ENCODE results near the gene PROC.

PROC gene

DNA sequence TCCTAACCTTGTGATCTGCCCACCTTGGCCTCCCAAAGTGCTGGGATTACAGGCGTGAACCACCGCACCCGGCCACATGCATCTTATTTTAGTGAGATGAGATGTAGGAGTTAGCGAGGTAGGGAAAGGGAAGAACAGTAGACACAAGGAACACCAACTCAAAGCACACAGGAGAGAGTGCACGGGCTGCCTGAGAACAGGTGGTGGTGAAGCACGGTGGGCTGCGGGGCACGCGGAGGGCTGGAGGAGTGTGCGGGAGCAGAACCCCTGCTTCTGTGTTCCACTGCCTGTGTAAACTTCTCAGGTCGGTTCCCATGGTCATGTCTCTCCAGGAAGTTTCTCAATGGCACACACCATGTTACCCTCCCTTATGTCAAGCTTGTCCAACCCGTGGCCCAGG, 38.7 kb downstream of the PROC start:
- no peak for DNase-seq (ENCODE audit: low read depth in 2 of 2)

DNA sequence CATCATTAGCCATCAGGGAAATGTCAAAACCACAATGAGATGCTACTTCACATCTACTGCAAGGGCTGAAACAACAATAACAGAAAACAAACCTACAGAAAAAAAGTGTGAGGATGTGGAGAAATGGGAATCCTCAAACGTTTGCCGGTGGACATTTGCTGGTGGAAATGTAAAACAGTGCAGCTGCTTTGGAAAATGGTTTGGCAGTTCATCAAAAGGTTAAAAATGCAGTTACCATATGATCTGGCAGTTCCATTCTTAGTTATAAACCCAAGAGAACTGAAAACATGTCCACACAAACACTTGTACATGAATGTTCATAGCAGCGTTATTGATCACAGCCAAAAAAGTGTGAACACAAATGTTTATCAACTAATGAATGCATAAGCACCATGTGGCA, 44.2 kb downstream of the PROC start:
- no peak for DNase-seq (ENCODE audit: low read depth in 2 of 2)

DNA sequence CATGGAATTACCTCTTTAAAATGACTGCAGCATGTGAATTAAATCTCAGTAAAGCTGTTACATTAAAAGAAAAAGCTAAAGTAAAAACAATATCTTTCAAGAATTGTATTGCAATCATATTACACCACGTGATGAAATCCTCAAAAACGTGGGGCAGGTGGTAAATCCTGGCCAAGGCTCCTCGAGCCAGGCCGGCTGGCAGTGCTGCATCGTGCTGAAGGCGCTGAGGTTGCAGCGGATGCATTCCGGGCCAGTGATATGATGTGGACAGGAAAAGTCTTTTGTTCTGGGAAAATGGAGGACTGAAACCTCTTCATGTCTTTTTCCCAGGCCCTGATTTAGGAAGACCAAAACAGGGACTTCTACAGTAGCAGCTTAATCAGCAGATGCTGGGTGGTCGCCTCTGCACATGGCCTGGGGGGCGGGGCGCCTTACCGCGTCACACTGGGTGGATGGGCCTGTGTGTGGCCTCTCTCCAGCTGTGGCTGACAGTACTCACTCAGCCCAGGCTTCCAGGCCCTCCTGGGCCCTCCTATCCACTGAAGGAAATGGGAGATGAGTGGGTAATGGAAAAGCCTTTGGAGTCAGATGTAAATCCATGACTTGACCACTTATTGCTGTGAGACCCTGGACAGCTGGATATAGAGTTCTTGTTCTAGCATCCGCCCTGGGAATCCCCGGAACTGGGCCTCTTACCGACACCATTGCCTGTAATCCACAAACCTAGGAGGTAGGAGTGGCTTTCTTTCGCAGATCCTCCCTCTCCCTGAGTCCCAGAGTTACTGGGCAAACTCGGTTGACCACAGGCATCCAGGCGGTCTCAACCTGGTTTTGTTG, 45.1 kb downstream of the PROC start:
- DNase-seq (ENCODE audit: low read depth in 2 of 2): no peak

DNA sequence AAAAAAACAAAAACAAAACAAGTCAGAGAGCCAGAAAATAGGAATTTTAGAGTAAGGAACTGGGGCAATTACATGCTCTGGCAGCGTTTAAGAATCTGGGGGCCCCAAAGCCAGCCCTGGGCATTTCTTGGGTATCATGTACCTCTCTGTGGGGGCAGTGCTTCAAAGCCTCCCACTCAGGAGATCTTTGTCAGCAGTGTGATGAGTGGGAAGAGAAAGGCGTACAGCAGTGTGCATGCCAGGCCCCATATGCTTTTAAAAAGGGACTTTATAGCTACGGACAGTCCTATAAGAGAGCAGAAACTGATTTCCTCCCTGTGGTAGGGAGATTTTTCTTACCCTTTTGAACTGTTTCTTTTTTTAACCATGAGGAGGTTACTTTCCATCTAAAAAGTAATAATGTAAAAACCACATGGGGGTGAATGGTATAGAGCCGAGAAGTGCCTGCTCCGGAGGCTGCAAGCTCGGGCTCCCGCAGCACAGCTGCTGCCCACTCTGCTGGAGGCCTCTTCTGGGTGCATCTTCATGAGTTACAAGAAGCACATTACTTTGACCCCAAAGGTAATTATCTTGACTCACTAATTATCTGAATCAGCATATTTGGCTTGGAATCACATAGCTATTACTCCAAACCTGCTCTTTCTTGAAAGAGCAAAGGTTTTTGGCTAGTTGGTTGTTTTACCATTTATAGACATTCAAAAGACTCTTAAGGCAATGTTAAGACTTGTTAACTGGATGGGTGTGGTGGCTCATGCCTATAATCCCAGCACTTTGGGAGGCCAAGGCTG, 46.4 kb downstream of the PROC start:
- no peak for DNase-seq (ENCODE audit: low read depth in 2 of 2)

DNA sequence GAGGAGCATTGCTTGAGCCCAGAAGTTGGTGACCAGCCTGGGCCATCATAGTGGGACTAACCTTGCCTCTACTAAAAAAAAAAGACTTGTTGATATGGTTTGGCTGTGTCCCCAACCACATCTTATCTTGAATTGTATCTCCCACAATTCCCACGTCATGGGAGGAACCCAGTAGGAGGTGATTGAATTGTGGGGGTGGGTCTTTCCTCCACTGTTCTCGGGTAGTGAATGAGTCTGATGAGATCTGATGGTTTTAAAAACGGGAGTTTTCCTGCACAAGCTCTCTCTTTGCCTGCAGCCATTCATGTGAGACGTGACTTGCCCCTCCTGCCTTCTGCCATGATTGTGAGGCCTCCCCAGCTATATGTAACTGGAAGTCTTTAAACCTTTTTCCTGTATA, 47.0 kb downstream of the PROC start:
- no peak for DNase-seq (ENCODE audit: low read depth in 2 of 2)

DNA sequence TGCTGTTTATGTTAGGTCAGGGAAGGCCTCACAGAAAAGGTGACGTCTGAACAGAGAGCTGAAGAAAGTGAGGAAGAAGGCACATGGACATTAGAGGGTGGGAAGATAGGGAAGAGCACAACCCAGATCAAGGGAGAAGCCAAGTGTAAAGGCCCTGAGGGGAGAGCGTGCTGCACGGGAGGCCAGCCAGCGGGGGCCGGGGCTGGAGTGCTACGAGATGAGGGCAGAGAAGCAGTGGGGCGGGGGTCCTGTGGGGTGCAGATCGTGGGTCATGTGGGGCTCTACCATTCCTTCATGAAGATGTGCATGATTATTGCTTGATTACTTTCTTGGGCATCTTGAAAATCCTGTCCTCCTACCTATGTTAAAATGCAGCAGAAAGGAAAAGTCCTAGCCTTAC, 50.8 kb downstream of the PROC start:
- no peak for DNase-seq (ENCODE audit: low read depth in 2 of 2)

DNA sequence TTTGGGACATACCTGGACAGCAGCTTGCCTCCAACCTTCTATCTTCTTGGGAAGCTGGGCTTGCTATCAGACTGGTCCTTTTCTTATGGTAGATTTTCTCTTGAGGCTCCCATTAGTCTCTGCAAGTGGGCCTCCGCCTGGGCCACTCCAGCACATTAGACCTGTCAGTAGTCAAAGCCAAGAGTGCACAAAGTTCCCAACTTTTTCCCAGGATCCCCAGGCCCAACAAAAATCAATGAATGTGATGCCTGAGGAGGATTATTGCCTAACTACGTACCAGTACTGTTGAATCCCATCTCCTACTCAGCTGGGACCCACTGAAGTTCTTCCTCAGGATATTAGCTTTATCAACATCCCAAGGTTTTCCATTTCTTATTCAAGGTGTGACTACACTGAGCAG, 51.7 kb downstream of the PROC start:
- DNase-seq (ENCODE audit: low read depth in 2 of 2): no peak

DNA sequence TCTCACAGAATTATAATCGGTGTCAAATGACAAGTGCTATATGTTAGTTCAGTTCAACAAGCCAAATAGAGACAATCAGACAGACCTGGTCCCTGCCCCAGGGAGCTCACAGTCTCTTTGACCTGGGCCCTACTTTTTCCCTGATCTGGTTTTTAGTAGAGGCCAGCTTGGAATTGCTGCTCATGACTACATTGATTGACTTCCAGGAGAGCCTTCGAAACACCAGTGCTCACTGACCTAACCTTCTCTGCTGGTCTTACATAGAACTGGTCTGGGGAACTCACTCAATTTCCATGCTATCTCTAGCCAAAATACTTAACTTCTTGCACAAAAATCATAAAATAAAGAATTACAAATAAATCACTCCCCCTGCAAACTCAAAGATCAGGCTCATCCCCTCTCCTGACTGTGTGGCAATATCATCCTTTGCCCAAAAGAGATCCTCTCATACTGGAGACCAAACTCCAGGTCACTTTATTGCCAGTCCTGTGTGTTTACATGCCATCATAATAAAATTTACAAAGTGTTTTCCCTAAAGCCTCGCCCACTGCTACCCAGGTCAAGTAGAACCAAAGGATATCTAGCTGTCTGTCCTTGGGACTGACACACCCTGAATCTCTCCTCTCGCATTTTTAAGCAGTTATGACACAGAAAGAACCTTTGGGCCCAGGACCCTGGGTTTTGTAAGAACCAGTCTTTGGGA, 53.2 kb downstream of the PROC start:
- DNase-seq (ENCODE audit: low read depth in 2 of 2): no peak

DNA sequence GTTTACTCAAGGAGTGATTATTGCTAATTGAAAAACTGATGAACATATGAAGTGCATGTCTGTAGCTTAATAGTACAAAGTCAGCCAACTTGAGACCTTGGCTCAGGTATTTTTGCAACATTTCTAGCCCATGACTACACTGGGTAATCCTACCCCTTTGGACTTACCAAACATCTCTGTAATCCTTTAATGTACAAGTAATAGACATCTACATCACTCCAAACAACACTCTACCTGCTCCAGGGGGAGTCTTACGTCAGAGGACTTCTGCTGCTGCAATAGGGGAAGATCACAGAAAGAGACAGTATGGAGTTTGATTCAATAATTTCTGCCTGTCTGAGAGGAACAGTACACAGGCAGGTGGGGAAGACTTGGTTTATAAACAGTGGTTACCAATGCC, 54.0 kb downstream of the PROC start:
- no peak for DNase-seq (ENCODE audit: low read depth in 2 of 2)

DNA sequence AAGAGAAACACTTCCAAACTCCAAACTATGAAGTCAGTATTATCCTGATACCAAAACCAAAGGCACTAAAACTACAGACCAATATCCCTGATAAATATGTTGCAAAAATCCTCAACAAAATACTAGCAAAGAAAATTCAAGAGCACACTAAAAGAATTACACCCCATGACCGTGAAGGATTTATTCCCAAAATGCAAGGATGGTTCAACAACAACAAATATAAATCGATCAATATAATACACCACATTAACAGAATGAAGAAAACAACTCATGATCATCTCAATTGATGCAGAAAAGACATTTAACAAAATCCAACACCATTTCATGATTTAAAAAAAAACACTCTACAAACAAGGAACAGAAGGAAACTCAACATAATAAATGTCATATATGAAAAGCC, 57.6 kb downstream of the PROC start:
- DNase-seq (ENCODE audit: low read depth in 2 of 2): no peak
